Activated naive CD4-positive, alpha-beta T cell treated with anti-CD3 and anti-CD28 coated beads, Interleukin-2, amount 10 ng/mL, durations not matched to agents 7 days and 5 days (primary cell): ENCODE measurements around the gene ACOT7.

ENCODE experiments used
- CTCF ChIA-PET: fragments of 350-600 bp; sonication (Branson Sonifier 250); formaldehyde crosslinking; loops from one replicate; lab custom pipeline; 2021; ENCODE audit warnings: antibody characterized with exemption; lab: Charles Lee
- DNase-seq: peaks from one replicate; pipeline ENCODE4 v3.0.0-alpha.2; 2020
- H3K27ac Mint-ChIP-seq: one replicate; pipeline ENCODE4 v1.8.0; 2021; ENCODE audit warnings: mild to moderate bottlenecking, moderate library complexity, mixed read lengths
- H3K27me3 Mint-ChIP-seq: one replicate; pipeline ENCODE4 v1.8.0; 2021; ENCODE audit warnings: mild to moderate bottlenecking, mixed read lengths
- H3K36me3 Mint-ChIP-seq: one replicate; pipeline ENCODE4 v1.8.0; 2021; ENCODE audit warnings: mixed read lengths
- H3K4me1 Mint-ChIP-seq: one replicate; pipeline ENCODE4 v1.8.0; 2021; ENCODE audit warnings: mixed read lengths
- H3K4me3 Mint-ChIP-seq: one replicate; pipeline ENCODE4 v1.8.0; 2021; ENCODE audit warnings: mild to moderate bottlenecking, moderate library complexity, mixed read lengths
- H3K9me3 Mint-ChIP-seq: one replicate; pipeline ENCODE4 v1.8.0; 2021; ENCODE audit warnings: mixed read lengths

ACOT7 gene

DNA sequence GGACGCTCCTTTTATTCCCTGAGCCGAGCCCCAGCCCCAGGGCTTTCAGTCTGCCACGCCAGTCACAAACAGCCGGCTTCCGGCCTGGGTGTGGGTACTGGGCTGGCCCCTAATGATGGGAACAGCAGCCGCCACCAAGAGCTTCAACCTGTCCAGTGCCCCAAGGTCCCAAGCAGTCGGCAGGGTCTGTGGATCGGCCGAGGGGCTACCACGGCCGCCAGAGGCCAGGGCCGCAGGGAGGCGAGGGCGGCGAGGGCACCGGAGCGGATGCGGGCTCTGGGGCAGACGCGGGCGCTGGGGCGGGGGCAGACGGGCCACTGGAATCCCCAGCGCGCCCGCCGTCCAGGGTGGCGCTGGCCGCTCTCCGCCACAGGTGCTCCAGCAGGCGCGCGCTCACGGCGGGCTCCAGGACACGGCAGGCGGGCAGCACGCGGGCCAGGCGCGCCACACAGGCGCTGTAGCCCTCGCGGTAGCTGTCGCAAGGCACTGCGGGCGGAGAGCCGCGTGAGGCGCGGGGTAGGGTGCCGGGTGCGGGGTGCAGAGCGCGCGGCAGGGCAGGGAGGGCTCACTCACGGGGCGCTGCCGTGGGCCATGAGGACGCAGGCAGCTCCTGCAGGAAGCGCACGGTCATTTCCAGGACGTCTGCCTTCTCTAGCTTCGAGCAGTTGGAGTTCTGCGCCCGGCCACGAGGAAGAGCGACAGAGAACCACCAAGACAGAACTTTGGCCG is 25.3 kb upstream of the ACOT7 start:
- Mint-ChIP-seq H3K36me3 (no peaks in the 10 kb centered on the region), H3K27ac (no peak overlapping the region), H3K4me3 (peak overlapping the region; percentile 40), H3K9me3 (no peaks in the 10 kb centered on the region), H3K27me3 (peaks cover 100% of the 10 kb centered on the region), H3K4me1 (peaks cover 31% of the 10 kb centered on the region)
- CTCF ChIA-PET: interaction anchor here (0.8 to 5.6 kb wide), 7 partner anchors 8 to 171 kb away, joined by 3 to 78 read pairs (median 4); no protein-coding TSS in a partner anchor
- no peak for DNase-seq

DNA sequence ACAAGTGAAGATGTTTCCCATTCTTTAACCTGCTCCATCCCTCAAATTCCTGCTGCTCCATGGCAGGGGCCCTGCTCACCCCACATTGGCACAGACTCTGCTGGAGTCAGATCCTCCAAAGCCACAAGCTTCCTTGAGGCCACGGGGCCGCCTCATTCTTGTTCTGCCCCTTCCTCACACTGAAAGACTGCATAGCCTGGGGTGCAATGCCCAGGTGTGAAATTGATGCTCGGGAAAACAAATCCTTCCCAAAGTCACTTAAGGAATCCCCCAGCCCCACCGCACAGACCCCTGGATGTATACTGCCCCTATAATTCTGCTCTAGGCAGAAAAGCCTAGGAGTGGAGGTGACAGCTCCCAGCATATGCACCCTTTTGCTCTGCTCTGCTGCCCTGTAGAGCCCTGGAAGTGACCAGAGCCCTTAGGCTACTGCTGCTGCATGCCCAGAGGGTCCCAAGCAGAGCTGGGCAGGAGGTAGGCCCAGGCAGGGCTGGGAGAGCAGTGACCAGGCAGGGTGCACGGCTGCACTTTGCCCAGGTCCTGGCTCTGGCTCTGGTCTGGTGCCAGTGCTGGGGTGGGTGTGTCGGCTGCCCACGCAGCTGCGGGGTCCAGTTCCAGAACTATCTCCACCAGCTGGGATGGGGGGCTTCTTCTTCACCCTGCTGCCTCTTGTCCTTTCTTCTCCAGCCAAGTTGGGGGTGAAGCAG is 24.5 kb upstream of the ACOT7 start:
- Mint-ChIP-seq H3K9me3 (no peaks in the 10 kb centered on the region), H3K27ac (no peak overlapping the region), H3K36me3 (no peaks in the 10 kb centered on the region), H3K27me3 (peaks cover 100% of the 10 kb centered on the region), H3K4me3 (no peak overlapping the region), H3K4me1 (peaks cover 28% of the 10 kb centered on the region)
- no peak for DNase-seq
- CTCF ChIA-PET: interaction anchor here (1.2 kb wide), 1 partner anchor 20 kb away, joined by 5 read pairs; no protein-coding TSS in a partner anchor

DNA sequence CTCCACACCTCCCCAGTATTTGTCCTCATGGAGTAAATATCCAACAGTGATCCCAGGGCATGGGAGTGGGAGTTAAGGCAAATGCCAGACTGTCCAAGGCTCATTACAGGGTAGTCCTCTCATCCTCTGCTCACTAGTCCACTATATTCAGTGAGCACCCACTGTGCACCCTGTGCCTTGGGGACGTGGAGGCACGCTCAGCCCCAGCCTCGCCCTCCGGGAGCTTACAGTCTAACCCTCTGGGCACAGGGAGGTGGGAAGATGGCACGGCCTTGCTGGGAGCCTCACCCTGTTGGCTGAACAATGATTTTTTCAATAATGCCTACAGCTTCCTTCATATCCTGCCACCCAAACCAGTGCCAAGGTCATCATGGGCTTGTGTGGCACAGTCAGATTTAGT is 23.3 kb upstream of the ACOT7 start:
- Mint-ChIP-seq H3K4me1 (peaks cover 28% of the 10 kb centered on the region), H3K27me3 (peaks cover 99% of the 10 kb centered on the region), H3K4me3 (no peak overlapping the region), H3K36me3 (no peaks in the 10 kb centered on the region), H3K9me3 (no peaks in the 10 kb centered on the region), H3K27ac (no peak overlapping the region)
- DNase-seq: no peak
- CTCF ChIA-PET: interaction anchor here (0.6 to 1.5 kb wide), 2 partner anchors 22 to 228 kb away, joined by 3 to 4 read pairs; no protein-coding TSS in a partner anchor

DNA sequence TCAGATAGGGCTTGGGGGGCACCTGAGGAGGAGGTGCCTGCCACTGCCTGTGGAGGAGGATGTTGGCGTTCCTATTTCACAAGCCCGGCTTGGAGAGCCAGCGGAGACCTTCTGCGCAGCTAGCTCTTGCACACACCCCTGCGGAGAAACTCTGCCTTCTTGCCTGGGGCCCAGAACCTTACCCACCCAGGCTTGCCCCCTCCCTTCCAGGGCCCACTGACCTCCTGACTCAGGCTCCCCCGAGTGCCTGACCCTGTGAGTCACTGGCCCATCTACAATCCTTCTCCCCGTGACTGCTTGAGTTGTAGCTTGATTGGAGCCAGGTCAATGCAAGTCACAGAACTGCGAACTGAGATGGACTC is 22.7 kb upstream of the ACOT7 start:
- H3K27ac Mint-ChIP-seq: no peak overlapping the region
- H3K9me3 Mint-ChIP-seq: no peaks in the 10 kb centered on the region
- H3K27me3 Mint-ChIP-seq: peaks cover 98% of the 10 kb centered on the region
- DNase-seq: no peak
- no peaks in the 10 kb centered on the region for H3K36me3 Mint-ChIP-seq
- peaks cover 21% of the 10 kb centered on the region for H3K4me1 Mint-ChIP-seq
- CTCF ChIA-PET: interaction anchor here (1.5 kb wide), 1 partner anchor 23 kb away, joined by 4 read pairs; no protein-coding TSS in a partner anchor
- no peak overlapping the region for H3K4me3 Mint-ChIP-seq

DNA sequence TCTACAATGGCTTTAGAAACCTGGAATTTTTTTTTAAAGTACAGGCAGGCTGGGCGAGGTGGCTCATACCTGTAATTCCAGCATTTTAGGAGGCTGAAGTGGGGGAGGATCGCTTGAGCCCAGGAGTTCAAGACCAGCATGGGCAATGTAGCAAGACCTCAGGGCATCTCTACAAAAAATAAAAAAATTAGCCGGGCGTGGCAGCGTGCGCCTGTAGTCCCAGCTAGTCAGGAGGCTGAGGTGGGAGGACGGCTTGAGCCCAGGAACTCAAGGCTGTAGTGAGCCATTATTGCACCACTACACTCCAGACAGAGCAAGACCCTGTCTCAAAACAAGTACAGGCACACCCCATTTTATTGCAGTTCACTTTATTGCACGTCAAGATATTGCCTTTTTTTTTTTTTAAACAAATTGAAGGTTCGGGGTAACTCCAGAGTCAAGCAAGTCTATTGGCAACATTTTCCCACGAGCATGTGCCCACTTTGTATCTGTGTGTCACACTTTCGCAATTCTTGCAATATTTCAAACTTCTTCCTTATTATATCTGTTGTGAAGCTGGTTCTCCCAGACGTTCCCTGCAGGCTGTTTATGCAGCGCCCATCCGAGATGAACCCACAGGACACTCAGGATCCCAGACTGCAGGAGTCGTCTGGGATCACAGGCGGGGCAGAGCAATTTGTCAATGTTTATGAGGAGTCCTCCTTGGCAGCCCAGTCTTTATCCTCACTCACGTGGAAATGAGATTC is 21.5 kb upstream of the ACOT7 start:
- Mint-ChIP-seq H3K9me3 (no peaks in the 10 kb centered on the region), H3K36me3 (no peaks in the 10 kb centered on the region), H3K4me3 (no peak overlapping the region), H3K27ac (no peak overlapping the region), H3K4me1 (peaks cover 14% of the 10 kb centered on the region), H3K27me3 (peaks cover 94% of the 10 kb centered on the region)
- CTCF ChIA-PET: interaction anchor here (0.6 to 2.7 kb wide), 10 partner anchors 8 to 352 kb away, joined by 3 to 13 read pairs (median 4); no protein-coding TSS in a partner anchor
- no peak for DNase-seq

DNA sequence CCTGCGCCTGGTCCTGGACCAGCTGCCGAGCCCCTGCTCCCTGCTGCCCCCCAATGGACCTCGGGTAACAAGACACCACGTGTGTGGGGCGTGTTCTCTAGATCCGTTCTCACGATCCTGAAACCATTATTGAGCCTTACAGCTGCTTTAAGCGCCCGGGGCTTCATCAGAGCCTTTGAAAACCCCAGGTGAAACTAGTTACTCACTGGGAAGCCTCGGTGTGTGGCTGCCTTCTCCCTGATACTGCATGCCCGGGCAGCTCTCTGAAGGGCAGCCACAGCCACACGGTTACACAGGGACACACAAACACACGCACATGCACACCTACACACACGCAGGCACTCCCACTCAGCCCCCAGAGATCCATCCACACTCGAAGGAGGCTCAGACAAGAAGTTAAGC is 20.9 kb upstream of the ACOT7 start:
- peaks cover 91% of the 10 kb centered on the region for H3K27me3 Mint-ChIP-seq
- peak; percentile 67 for DNase-seq
- H3K4me3 Mint-ChIP-seq: peak overlapping the region; percentile 21
- no peaks in the 10 kb centered on the region for H3K9me3 Mint-ChIP-seq
- peaks cover 14% of the 10 kb centered on the region for H3K4me1 Mint-ChIP-seq
- no peaks in the 10 kb centered on the region for H3K36me3 Mint-ChIP-seq
- CTCF ChIA-PET: interaction anchor here (0.6 to 2.7 kb wide), 10 partner anchors 9 to 353 kb away, joined by 3 to 13 read pairs (median 4); no protein-coding TSS in a partner anchor
- H3K27ac Mint-ChIP-seq: no peak overlapping the region

DNA sequence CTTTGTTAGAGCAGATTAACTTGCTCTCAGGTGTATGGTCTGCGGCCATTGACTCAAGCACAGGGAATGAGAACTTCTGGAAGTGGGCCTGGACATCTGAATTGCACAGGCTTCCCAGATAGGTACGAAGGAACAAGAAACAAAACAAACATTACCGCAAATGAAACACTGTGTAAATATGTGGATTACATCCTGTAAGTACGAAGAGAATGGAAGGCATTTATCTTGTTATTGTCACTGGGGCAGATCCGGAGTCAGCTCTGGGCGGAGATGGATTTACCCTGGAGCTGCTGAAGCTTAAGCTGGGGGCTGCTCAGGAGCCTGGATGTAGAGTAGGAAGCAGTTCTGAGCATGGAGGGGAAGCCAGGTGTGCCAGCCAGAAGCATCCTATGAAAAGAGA is 19.3 kb upstream of the ACOT7 start:
- no peak overlapping the region for H3K4me3 Mint-ChIP-seq
- H3K27me3 Mint-ChIP-seq: peaks cover 85% of the 10 kb centered on the region
- CTCF ChIA-PET: interaction anchor here (1.1 to 2.7 kb wide), 3 partner anchors 10 to 52 kb away, joined by 3 to 13 read pairs (median 4); no protein-coding TSS in a partner anchor
- H3K27ac Mint-ChIP-seq: no peak overlapping the region
- peaks cover 12% of the 10 kb centered on the region for H3K4me1 Mint-ChIP-seq
- no peaks in the 10 kb centered on the region for H3K9me3 Mint-ChIP-seq
- no peaks in the 10 kb centered on the region for H3K36me3 Mint-ChIP-seq
- no peak for DNase-seq

DNA sequence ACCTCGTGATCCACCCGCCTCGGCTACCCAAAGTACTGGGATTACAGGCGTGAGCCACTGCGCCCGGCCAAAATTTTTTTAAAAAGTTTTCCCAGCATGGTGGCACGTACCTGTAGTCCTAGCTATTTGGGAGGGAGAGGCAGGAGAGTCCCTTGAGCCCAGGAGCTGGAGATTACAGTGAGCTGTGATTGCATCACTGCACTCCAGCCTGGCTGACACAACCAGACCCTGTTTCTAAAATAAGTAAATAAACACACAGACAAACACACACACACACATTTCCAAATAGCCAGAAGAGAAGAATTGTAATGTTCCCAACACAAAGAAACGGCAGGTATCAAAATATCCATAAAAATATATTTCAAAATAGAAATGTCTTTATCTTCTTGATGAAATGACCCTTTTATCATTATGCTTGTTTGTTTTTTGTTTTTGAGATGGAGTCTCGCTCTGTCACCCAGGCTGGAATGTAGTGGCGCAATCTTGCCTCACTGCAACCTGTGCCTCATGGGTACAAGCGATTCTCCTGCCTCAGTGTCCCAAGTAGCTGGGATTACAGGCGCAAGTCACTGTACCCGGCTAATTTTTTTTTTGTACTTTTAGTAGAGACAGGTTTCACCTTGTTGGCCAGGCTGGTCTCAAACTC is 16.8 kb upstream of the ACOT7 start:
- Mint-ChIP-seq H3K27ac (no peak overlapping the region), H3K4me1 (peaks cover 11% of the 10 kb centered on the region), H3K4me3 (no peak overlapping the region), H3K36me3 (no peaks in the 10 kb centered on the region), H3K9me3 (no peaks in the 10 kb centered on the region), H3K27me3 (peaks cover 78% of the 10 kb centered on the region)
- CTCF ChIA-PET: interaction anchor here (1.0 to 1.5 kb wide), 2 partner anchors 9 to 62 kb away, joined by 3 to 5 read pairs; partner anchors contain the start of gene HES2
- DNase-seq: no peak

DNA sequence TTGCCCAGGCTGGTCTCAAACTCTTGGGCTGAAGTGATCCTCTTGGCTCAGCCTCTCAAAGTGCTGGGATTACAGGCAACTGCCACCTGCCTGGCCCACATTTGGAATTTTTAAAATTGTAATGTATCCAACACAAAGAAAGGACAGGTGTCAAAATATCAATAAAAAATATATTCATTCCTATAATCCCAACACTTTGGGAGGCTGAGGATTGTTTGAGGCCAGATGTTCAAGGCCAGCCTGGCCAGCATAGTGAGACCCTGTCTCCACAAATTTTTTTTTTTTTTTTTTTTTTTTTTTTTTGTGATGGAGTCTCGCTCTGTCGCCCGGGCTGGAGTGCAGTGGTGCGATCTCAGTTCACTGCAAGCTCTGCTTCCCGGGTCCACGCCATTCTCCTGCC is 16.2 kb upstream of the ACOT7 start:
- CTCF ChIA-PET: interaction anchor here (1.2 kb wide), 1 partner anchor 29 kb away, joined by 3 read pairs; no protein-coding TSS in a partner anchor
- H3K27me3 Mint-ChIP-seq: peaks cover 78% of the 10 kb centered on the region
- no peaks in the 10 kb centered on the region for H3K9me3 Mint-ChIP-seq
- DNase-seq: no peak
- H3K4me3 Mint-ChIP-seq: no peak overlapping the region
- no peak overlapping the region for H3K27ac Mint-ChIP-seq
- H3K36me3 Mint-ChIP-seq: no peaks in the 10 kb centered on the region
- H3K4me1 Mint-ChIP-seq: peaks cover 9% of the 10 kb centered on the region

DNA sequence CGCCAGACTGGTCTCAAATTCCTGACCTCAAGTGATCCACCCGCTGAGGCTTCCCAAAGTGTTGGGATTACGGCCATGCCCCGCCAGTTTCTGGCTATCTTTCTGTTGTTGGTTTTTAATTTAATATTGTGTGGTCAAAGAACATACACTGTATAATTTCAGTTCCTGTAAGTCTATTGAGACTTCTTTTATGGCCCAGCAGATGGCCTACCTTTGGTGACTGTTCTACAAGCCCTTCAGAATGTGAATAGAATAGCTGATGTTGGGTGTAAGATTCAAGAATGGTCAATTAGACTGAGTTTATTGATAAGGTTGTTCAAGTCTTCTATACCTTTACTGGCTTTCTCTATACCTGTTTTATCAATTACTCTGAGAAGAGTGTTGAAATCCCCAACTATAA is 15.5 kb upstream of the ACOT7 start:
- no peak overlapping the region for H3K27ac Mint-ChIP-seq
- DNase-seq: no peak
- H3K27me3 Mint-ChIP-seq: peaks cover 73% of the 10 kb centered on the region
- peaks cover 4% of the 10 kb centered on the region for H3K4me1 Mint-ChIP-seq
- H3K9me3 Mint-ChIP-seq: no peaks in the 10 kb centered on the region
- H3K4me3 Mint-ChIP-seq: no peak overlapping the region
- no peaks in the 10 kb centered on the region for H3K36me3 Mint-ChIP-seq
- CTCF ChIA-PET: interaction anchor here (1.2 kb wide), 1 partner anchor 30 kb away, joined by 3 read pairs; no protein-coding TSS in a partner anchor

DNA sequence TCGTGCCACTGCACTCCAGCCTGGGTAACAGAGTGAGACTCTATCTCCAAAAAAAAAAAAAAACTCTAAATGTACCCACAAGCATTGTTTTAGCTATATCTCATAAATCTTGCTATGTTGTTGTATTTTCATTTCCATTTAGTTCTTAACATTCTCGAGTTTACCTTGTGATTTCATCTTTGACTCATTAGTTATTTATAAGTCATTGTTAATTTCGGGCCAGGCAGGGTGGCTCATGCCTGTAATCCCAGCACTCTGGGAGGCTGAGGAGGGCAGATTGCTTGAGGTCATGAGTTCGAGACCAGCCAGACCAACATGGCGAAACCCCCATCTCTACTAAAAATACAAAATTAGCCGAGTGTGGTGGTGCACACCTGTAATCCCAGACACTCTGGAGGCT is 14.5 kb upstream of the ACOT7 start:
- H3K4me3 Mint-ChIP-seq: no peak overlapping the region
- CTCF ChIA-PET: interaction anchor here (0.6 to 2.2 kb wide), 5 partner anchors 46 to 161 kb away, joined by 3 to 13 read pairs (median 3); no protein-coding TSS in a partner anchor
- no peaks in the 10 kb centered on the region for H3K36me3 Mint-ChIP-seq
- H3K4me1 Mint-ChIP-seq: peaks cover 3% of the 10 kb centered on the region
- H3K27ac Mint-ChIP-seq: no peak overlapping the region
- peaks cover 65% of the 10 kb centered on the region for H3K27me3 Mint-ChIP-seq
- H3K9me3 Mint-ChIP-seq: no peaks in the 10 kb centered on the region
- DNase-seq: no peak

DNA sequence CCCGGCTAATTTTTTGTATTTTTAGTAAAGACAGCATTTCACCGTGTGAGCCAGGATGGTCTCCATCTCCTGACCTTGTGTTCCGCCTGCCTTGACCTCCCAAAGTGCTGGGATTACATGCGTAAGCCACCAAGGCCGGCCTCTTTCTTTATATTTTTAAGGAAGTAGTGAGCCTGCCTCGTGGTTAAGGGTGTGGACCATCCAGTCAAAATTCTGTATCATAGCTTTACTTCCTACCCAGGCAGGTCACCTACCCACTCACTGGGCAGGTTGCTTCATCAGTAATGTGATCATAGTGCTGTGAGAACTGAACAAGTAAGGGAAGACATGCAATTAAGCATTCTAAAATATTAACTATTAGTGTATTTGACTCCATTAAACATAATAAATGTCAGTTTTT is 8.1 kb upstream of the ACOT7 start:
- Mint-ChIP-seq H3K36me3 (no peaks in the 10 kb centered on the region), H3K27me3 (peaks cover 50% of the 10 kb centered on the region), H3K9me3 (no peaks in the 10 kb centered on the region), H3K27ac (no peak overlapping the region), H3K4me3 (no peak overlapping the region), H3K4me1 (peaks cover 13% of the 10 kb centered on the region)
- DNase-seq: no peak
- CTCF ChIA-PET: interaction anchor here (1.2 to 4.8 kb wide), 6 partner anchors 9 to 154 kb away, joined by 3 to 27 read pairs (median 4); no protein-coding TSS in a partner anchor

DNA sequence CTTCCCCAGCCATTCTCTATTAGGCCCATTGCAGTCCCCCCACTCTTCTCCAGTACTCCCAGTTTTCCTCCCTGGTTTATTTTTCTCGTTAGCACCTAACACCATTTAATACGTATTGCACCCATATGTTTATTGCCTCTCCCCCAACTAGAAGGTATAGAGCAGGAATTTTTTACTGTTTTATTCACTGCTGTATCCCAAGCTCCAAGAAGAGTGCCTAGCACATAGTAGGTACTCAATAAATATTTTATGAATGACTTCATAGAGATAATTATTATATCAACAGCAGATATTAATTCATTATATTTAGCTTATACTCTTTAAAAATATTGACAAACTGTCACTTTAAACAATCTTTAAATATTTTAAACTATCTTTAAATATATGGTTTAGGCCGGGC is 5.7 kb upstream of the ACOT7 start:
- Mint-ChIP-seq H3K36me3 (no peaks in the 10 kb centered on the region), H3K9me3 (peaks cover 3% of the 10 kb centered on the region), H3K27ac (peak overlapping the region; percentile 1), H3K4me3 (no peak overlapping the region), H3K4me1 (peaks cover 21% of the 10 kb centered on the region), H3K27me3 (peaks cover 34% of the 10 kb centered on the region)
- DNase-seq: no peak
- CTCF ChIA-PET: interaction anchor here (0.7 to 6.9 kb wide), 6 partner anchors 10 to 152 kb away, joined by 3 to 52 read pairs (median 5); no protein-coding TSS in a partner anchor
